Anterior cingulate cortex (tissue), 58 donors: ENCODE measurements around the gene RAC3.
A peak's percentile ranks its signal among the peaks of the same experiment; 100 is the strongest.

ENCODE experiments used
- DNase-seq, 58 donors: peaks; one replicate each; lab custom pipeline; 2025; lab: John Stamatoyannopoulos, UW

RAC3 gene

GRCh38 chr17:81998691-81999438 is 32.6 kb upstream of the RAC3 start:
- DNase-seq: no peak

GRCh38 chr17:81999587-81999975 is 31.9 kb upstream of the RAC3 start:
- DNase-seq: no peak

GRCh38 chr17:81999976-82000802 is 31.3 kb upstream of the RAC3 start:
- DNase-seq: no peak

GRCh38 chr17:82000803-82001570 is 30.5 kb upstream of the RAC3 start:
- DNase-seq: no peak

- DNase-seq: no peak
Measured at GRCh38 chr17:82001571-82002056, 29.9 kb upstream of the RAC3 start.

GRCh38 chr17:82003411-82004381 is 27.8 kb upstream of the RAC3 start:
- peak in 1 of 58 donors; percentile 41 for DNase-seq

GRCh38 chr17:82004517-82005455 is 26.7 kb upstream of the RAC3 start:
- no peak for DNase-seq

GRCh38 chr17:82005701-82006348 is 25.7 kb upstream of the RAC3 start:
- no peak for DNase-seq

- DNase-seq: peak in 32 of 58 donors; percentile 9 to 65 (median 39)
Measured at GRCh38 chr17:82006468-82007227, 24.8 kb upstream of the RAC3 start.

- DNase-seq: no peak
Measured at GRCh38 chr17:82007228-82007494, 24.3 kb upstream of the RAC3 start.

- DNase-seq: peak in 5 of 58 donors; percentile 6 to 29 (median 26)
Measured at GRCh38 chr17:82007495-82008257, 23.8 kb upstream of the RAC3 start.

- no peak for DNase-seq
Measured at GRCh38 chr17:82008258-82008940, 23.1 kb upstream of the RAC3 start.

- DNase-seq: no peak
Measured at GRCh38 chr17:82008941-82009405, 22.5 kb upstream of the RAC3 start.

- DNase-seq: no peak
Measured at GRCh38 chr17:82009413-82009812, 22.1 kb upstream of the RAC3 start.

- no peak for DNase-seq
Measured at GRCh38 chr17:82010575-82011525, 20.6 kb upstream of the RAC3 start.
